HepG2 (cell line): ENCODE data around the gene TSGA10IP. TPM values are rescaled to one million over a fixed set of nuclear protein-coding genes. Genes with fewer than 3 reads are reported as not detected.

Source experiments
- AHR ChIP-seq: IDR thresholded peaks from 2 replicates; pipeline ENCODE4 v1.6.1; 2018; ENCODE audit warnings: missing genetic modification reagents, missing compliant biosample characterization
- BORCS8-MEF2B ChIP-seq: sonication (generic); formaldehyde crosslinking; IDR thresholded peaks from 2 replicates; pipeline ENCODE4 v1.8.0; 2022; ENCODE audit warnings: mild to moderate bottlenecking, missing genetic modification reagents
- FOXK2 ChIP-seq: fragments of 450-650 bp; IDR thresholded peaks from 2 replicates; pipeline ENCODE4 v1.6.1; 2016
- KLF11 ChIP-seq: IDR thresholded peaks from 2 replicates; pipeline ENCODE4 v1.6.1; 2016; ENCODE audit warnings: missing compliant biosample characterization
- RCOR2 ChIP-seq: IDR thresholded peaks from 2 replicates; pipeline ENCODE4 v1.6.1; 2016; ENCODE audit warnings: missing biosample characterization, missing genetic modification reagents
- SIX1 ChIP-seq: sonication (generic); formaldehyde crosslinking; IDR thresholded peaks from 2 replicates; pipeline ENCODE4 v1.4.0; 2020; ENCODE audit warnings: missing genetic modification reagents, borderline replicate concordance
- SSRP1 ChIP-seq: IDR thresholded peaks from 2 replicates; pipeline ENCODE4 v1.6.1; 2016; ENCODE audit warnings: control low read depth
- TSC22D2 ChIP-seq: sonication (generic); formaldehyde crosslinking; IDR thresholded peaks from 2 replicates; pipeline ENCODE4 v1.5.1; 2020; ENCODE audit warnings: missing genetic modification reagents, mild to moderate bottlenecking, borderline replicate concordance
- ZMYM2 ChIP-seq: sonication (generic); formaldehyde crosslinking; IDR thresholded peaks from 2 replicates; pipeline ENCODE4 v1.8.0; 2022; ENCODE audit warnings: mild to moderate bottlenecking, missing genetic modification reagents
- polyA plus RNA-seq, 8 experiments: library from polyadenylated mRNA; depleted of rRNA in 3 of 8; stranded (reverse) in 7 of 8; unstranded in 1 of 8; fragments of >200 nt; fragmentation: Illumina TruSeq in 4 of 8; extraction: Trizol in 4 of 8; gene quantifications; 2 replicates each; pipeline versions ENCODE4 v1.2.1 to v1.2.3, GENCODE V29; 2011 to 2016; ENCODE audit warnings: low read depth in 4 of 8, missing spikeins in 1 of 8, mixed read lengths in 1 of 8; ENCODE audit not compliant: insufficient read depth in 1 of 8
- total RNA-seq, 5 experiments: library from RNA; depleted of rRNA; stranded (reverse); fragments of >200 nt; fragmentation: Illumina TruSeq; extraction: Trizol; gene quantifications; 2 replicates each; pipeline ENCODE4 v1.2.3, GENCODE V29; 2016; ENCODE audit warnings: low read depth in 1 of 5
- TF ChIP-seq, protein P1 (sequence below): sonication (generic); formaldehyde crosslinking; IDR thresholded peaks from 2 replicates; pipeline ENCODE4 v1.5.0; 2020; ENCODE audit warnings: mild to moderate bottlenecking, missing genetic modification reagents
- TF ChIP-seq, protein P2 (sequence below): sonication (generic); formaldehyde crosslinking; IDR thresholded peaks from 2 replicates; pipeline ENCODE4 v1.5.1; 2020; ENCODE audit warnings: missing genetic modification reagents, mild to moderate bottlenecking, borderline replicate concordance
- TF ChIP-seq, protein P3 (sequence below): sonication (generic); formaldehyde crosslinking; IDR thresholded peaks from 2 replicates; pipeline ENCODE4 v1.9.0; 2021; ENCODE audit warnings: mild to moderate bottlenecking, missing genetic modification reagents
- TF ChIP-seq, protein P4 (sequence below): sonication (generic); formaldehyde crosslinking; IDR thresholded peaks from 2 replicates; pipeline ENCODE4 v1.9.0; 2022; ENCODE audit warnings: missing genetic modification reagents, mild to moderate bottlenecking, borderline replicate concordance
- TF ChIP-seq, protein P5 (sequence below): sonication (generic); formaldehyde crosslinking; IDR thresholded peaks from 2 replicates; pipeline ENCODE4 v1.4.0; 2020; ENCODE audit warnings: missing genetic modification reagents

Gene TSGA10IP
- total and polyA plus RNA-seq, 2 of the 13 experiments (the other 11 are each of a cell fraction or from before 2014, with no cell fraction given), result not detected

DNA sequence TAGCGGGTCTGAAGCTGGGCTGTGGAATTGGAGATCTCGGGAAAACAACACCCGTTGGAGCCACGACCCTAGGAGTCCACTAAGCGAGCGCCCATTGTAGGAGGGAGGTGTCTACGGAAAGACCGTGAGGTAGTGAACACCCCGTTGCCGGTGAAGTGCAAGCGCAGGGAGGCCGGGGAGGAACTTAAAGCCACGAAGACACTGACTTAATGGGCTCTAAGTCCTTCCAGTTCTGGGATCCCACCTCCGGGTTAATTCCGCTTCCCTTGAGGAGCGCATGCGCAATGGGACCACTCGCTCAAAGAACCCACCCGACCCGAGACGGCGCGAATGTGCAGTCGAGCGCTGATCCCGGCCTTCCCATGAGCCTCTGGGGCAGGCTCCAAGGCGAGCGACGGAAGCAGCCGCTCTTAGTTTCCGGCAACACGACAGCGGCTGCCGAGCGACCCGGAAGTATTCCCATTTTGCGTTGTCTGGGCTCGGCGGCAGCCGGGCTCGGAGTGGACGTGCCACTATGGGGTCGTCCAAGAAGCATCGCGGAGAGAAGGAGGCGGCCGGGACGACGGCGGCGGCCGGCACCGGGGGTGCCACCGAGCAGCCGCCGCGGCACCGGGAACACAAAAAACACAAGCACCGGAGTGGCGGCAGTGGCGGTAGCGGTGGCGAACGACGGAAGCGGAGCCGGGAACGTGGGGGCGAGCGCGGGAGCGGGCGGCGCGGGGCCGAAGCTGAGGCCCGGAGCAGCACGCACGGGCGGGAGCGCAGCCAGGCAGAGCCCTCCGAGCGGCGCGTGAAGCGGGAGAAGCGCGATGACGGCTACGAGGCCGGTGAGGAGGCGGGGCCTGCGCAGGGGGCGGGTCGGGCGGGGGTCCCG, 16.2 kb downstream of the TSGA10IP start, which contains the start of gene SART1 (continued):
- TF ChIP-seq, protein P1, sequence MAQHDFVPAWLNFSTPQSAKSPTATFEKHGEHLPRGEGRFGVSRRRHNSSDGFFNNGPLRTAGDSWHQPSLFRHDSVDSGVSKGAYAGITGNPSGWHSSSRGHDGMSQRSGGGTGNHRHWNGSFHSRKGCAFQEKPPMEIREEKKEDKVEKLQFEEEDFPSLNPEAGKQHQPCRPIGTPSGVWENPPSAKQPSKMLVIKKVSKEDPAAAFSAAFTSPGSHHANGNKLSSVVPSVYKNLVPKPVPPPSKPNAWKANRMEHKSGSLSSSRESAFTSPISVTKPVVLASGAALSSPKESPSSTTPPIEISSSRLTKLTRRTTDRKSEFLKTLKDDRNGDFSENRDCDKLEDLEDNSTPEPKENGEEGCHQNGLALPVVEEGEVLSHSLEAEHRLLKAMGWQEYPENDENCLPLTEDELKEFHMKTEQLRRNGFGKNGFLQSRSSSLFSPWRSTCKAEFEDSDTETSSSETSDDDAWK (CRISPR knock-in tag), result no peak
- TF ChIP-seq, protein P2, sequence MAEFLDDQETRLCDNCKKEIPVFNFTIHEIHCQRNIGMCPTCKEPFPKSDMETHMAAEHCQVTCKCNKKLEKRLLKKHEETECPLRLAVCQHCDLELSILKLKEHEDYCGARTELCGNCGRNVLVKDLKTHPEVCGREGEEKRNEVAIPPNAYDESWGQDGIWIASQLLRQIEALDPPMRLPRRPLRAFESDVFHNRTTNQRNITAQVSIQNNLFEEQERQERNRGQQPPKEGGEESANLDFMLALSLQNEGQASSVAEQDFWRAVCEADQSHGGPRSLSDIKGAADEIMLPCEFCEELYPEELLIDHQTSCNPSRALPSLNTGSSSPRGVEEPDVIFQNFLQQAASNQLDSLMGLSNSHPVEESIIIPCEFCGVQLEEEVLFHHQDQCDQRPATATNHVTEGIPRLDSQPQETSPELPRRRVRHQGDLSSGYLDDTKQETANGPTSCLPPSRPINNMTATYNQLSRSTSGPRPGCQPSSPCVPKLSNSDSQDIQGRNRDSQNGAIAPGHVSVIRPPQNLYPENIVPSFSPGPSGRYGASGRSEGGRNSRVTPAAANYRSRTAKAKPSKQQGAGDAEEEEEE, result no peak
- TF ChIP-seq AHR (no peak), TSC22D2 (CRISPR knock-in tag) (no peak), BORCS8-MEF2B (CRISPR knock-in tag) (no peak), SIX1 (CRISPR knock-in tag) (no peak), KLF11 (CRISPR knock-in tag) (no peak), RCOR2 (peak; percentile 38; the same call in 1 of the 2 replicates), SSRP1 (CRISPR knock-in tag) (no peak; the same call in 1 of the 2 replicates), ZMYM2 (CRISPR knock-in tag) (no peak), FOXK2 (peak; percentile 98)
- TF ChIP-seq, protein P3, sequence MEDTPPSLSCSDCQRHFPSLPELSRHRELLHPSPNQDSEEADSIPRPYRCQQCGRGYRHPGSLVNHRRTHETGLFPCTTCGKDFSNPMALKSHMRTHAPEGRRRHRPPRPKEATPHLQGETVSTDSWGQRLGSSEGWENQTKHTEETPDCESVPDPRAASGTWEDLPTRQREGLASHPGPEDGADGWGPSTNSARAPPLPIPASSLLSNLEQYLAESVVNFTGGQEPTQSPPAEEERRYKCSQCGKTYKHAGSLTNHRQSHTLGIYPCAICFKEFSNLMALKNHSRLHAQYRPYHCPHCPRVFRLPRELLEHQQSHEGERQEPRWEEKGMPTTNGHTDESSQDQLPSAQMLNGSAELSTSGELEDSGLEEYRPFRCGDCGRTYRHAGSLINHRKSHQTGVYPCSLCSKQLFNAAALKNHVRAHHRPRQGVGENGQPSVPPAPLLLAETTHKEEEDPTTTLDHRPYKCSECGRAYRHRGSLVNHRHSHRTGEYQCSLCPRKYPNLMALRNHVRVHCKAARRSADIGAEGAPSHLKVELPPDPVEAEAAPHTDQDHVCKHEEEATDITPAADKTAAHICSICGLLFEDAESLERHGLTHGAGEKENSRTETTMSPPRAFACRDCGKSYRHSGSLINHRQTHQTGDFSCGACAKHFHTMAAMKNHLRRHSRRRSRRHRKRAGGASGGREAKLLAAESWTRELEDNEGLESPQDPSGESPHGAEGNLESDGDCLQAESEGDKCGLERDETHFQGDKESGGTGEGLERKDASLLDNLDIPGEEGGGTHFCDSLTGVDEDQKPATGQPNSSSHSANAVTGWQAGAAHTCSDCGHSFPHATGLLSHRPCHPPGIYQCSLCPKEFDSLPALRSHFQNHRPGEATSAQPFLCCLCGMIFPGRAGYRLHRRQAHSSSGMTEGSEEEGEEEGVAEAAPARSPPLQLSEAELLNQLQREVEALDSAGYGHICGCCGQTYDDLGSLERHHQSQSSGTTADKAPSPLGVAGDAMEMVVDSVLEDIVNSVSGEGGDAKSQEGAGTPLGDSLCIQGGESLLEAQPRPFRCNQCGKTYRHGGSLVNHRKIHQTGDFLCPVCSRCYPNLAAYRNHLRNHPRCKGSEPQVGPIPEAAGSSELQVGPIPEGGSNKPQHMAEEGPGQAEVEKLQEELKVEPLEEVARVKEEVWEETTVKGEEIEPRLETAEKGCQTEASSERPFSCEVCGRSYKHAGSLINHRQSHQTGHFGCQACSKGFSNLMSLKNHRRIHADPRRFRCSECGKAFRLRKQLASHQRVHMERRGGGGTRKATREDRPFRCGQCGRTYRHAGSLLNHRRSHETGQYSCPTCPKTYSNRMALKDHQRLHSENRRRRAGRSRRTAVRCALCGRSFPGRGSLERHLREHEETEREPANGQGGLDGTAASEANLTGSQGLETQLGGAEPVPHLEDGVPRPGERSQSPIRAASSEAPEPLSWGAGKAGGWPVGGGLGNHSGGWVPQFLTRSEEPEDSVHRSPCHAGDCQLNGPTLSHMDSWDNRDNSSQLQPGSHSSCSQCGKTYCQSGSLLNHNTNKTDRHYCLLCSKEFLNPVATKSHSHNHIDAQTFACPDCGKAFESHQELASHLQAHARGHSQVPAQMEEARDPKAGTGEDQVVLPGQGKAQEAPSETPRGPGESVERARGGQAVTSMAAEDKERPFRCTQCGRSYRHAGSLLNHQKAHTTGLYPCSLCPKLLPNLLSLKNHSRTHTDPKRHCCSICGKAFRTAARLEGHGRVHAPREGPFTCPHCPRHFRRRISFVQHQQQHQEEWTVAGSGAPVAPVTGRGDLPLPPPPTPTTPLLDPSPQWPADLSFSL (CRISPR knock-in tag), result no peak
- TF ChIP-seq, protein P4, sequence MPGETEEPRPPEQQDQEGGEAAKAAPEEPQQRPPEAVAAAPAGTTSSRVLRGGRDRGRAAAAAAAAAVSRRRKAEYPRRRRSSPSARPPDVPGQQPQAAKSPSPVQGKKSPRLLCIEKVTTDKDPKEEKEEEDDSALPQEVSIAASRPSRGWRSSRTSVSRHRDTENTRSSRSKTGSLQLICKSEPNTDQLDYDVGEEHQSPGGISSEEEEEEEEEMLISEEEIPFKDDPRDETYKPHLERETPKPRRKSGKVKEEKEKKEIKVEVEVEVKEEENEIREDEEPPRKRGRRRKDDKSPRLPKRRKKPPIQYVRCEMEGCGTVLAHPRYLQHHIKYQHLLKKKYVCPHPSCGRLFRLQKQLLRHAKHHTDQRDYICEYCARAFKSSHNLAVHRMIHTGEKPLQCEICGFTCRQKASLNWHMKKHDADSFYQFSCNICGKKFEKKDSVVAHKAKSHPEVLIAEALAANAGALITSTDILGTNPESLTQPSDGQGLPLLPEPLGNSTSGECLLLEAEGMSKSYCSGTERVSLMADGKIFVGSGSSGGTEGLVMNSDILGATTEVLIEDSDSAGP (CRISPR knock-in tag), result peak; percentile 90; the same call in 1 of the 2 replicates
- TF ChIP-seq, protein P5, sequence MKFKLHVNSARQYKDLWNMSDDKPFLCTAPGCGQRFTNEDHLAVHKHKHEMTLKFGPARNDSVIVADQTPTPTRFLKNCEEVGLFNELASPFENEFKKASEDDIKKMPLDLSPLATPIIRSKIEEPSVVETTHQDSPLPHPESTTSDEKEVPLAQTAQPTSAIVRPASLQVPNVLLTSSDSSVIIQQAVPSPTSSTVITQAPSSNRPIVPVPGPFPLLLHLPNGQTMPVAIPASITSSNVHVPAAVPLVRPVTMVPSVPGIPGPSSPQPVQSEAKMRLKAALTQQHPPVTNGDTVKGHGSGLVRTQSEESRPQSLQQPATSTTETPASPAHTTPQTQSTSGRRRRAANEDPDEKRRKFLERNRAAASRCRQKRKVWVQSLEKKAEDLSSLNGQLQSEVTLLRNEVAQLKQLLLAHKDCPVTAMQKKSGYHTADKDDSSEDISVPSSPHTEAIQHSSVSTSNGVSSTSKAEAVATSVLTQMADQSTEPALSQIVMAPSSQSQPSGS (CRISPR knock-in tag), result peak; percentile 45; the same call in 1 of the 2 replicates
